ENCODE data around the gene EPB41L1.

- TF ChIP-seq CTCF (IDR thresholded peaks at IDR 0.05): no peak
- no peak for TF ChIP-seq POLR2AphosphoS5 (IDR thresholded peaks at IDR 0.05; ENCODE audit: low read depth, low read length)
- TF ChIP-seq SIN3A (IDR thresholded peaks at IDR 0.05; ENCODE audit: borderline replicate concordance, insufficient read depth, low read depth, low read length): no peak
Observed at GRCh38 chr20:36217226-36217625, 62.7 kb downstream of the EPB41L1 start.

Measured in Panc1 (cell line).